ENCODE results near the gene TMEM201. TPM values are rescaled to one million over a fixed set of nuclear protein-coding genes. Genes with fewer than 3 reads are reported as not detected.
"Not testable (repeated sequence)": the region's sequence is repeated elsewhere in the genome, so short reads cannot be mapped to it uniquely, and the experiment has no call there.

Gene TMEM201
- total RNA-seq, 1 donor from 2014 or later = 24.6 TPM

- H3K4me1 Mint-ChIP-seq (ENCODE audit: low read depth) = no peaks in the 10 kb centered on the region
- H3K9me3 Mint-ChIP-seq (ENCODE audit: low read depth) = no peaks in the 10 kb centered on the region
- peaks cover 11% of the 10 kb centered on the region for H3K36me3 Mint-ChIP-seq (ENCODE audit: insufficient read depth)
- H3K4me3 Mint-ChIP-seq (ENCODE audit: low read depth) = no peak overlapping the region
- no peak for TF ChIP-seq CTCF (IDR thresholded peaks at IDR 0.05; ENCODE audit: unreplicated experiment)
- no peak for DNase-seq (ENCODE audit: low spot score, unreplicated experiment)
- H3K27ac Mint-ChIP-seq = peak overlapping the region; percentile 62
- H3K27me3 Mint-ChIP-seq = no peaks in the 10 kb centered on the region
Observed at GRCh38 chr1:9569267-9569666, 19.4 kb upstream of the TMEM201 start.

GRCh38 chr1:9570886-9571529 is 17.7 kb upstream of the TMEM201 start:
- H3K4me1 Mint-ChIP-seq (ENCODE audit: low read depth); H3K27ac Mint-ChIP-seq; H3K9me3 Mint-ChIP-seq (ENCODE audit: low read depth): not testable (repeated sequence)

GRCh38 chr1:9573723-9574122 is 15.0 kb upstream of the TMEM201 start:
- H3K4me1 Mint-ChIP-seq (ENCODE audit: low read depth) = peaks cover 10% of the 10 kb centered on the region
- H3K9me3 Mint-ChIP-seq (ENCODE audit: low read depth) = no peaks in the 10 kb centered on the region
- TF ChIP-seq CTCF (IDR thresholded peaks at IDR 0.05; ENCODE audit: unreplicated experiment) = peak; percentile 54
- H3K27ac Mint-ChIP-seq = no peak overlapping the region
- H3K27me3 Mint-ChIP-seq = no peaks in the 10 kb centered on the region
- no peak overlapping the region for H3K4me3 Mint-ChIP-seq (ENCODE audit: low read depth)
- peaks cover 12% of the 10 kb centered on the region for H3K36me3 Mint-ChIP-seq (ENCODE audit: insufficient read depth)
- no peak for DNase-seq (ENCODE audit: low spot score, unreplicated experiment)

More at GRCh38 chr1:9570886-9571529, 17.7 kb upstream of the TMEM201 start:
- DNase-seq (ENCODE audit: low spot score, unreplicated experiment); H3K27me3 Mint-ChIP-seq; H3K4me3 Mint-ChIP-seq (ENCODE audit: low read depth); H3K36me3 Mint-ChIP-seq (ENCODE audit: insufficient read depth): not testable (repeated sequence)

- H3K4me3 Mint-ChIP-seq (ENCODE audit: low read depth) = no peak overlapping the region
- peaks cover 10% of the 10 kb centered on the region for H3K36me3 Mint-ChIP-seq (ENCODE audit: insufficient read depth)
- no peaks in the 10 kb centered on the region for H3K9me3 Mint-ChIP-seq (ENCODE audit: low read depth)
- no peaks in the 10 kb centered on the region for H3K27me3 Mint-ChIP-seq
- no peak for DNase-seq (ENCODE audit: low spot score, unreplicated experiment)
- peaks cover 10% of the 10 kb centered on the region for H3K4me1 Mint-ChIP-seq (ENCODE audit: low read depth)
- H3K27ac Mint-ChIP-seq = no peak overlapping the region
- no peak for TF ChIP-seq CTCF (IDR thresholded peaks at IDR 0.05; ENCODE audit: unreplicated experiment)
Observed at GRCh38 chr1:9575486-9575885, 13.2 kb upstream of the TMEM201 start.

GRCh38 chr1:9576903-9577302 is 11.8 kb upstream of the TMEM201 start:
- Mint-ChIP-seq H3K36me3 (ENCODE audit: insufficient read depth) (peaks cover 12% of the 10 kb centered on the region), H3K9me3 (ENCODE audit: low read depth) (no peaks in the 10 kb centered on the region), H3K4me3 (ENCODE audit: low read depth) (no peak overlapping the region), H3K27me3 (no peaks in the 10 kb centered on the region), H3K4me1 (ENCODE audit: low read depth) (peaks cover 10% of the 10 kb centered on the region), H3K27ac (peak overlapping the region; percentile 6)
- TF ChIP-seq CTCF (IDR thresholded peaks at IDR 0.05; ENCODE audit: unreplicated experiment) = no peak
- DNase-seq (ENCODE audit: low spot score, unreplicated experiment) = no peak

- Mint-ChIP-seq H3K4me3 (ENCODE audit: low read depth) (no peak overlapping the region), H3K27ac (peak overlapping the region; percentile 6), H3K27me3 (no peaks in the 10 kb centered on the region), H3K4me1 (ENCODE audit: low read depth) (peaks cover 10% of the 10 kb centered on the region), H3K36me3 (ENCODE audit: insufficient read depth) (peaks cover 12% of the 10 kb centered on the region), H3K9me3 (ENCODE audit: low read depth) (no peaks in the 10 kb centered on the region)
- TF ChIP-seq CTCF (IDR thresholded peaks at IDR 0.05; ENCODE audit: unreplicated experiment) = no peak
- DNase-seq (ENCODE audit: low spot score, unreplicated experiment) = no peak
Observed at GRCh38 chr1:9577423-9577822, 11.3 kb upstream of the TMEM201 start.

Data from progenitor cell of endocrine pancreas (in vitro differentiated cells).